Vagina (tissue), 2 donors: ENCODE data around the gene ACTG2. TPM values are rescaled to one million over a fixed set of nuclear protein-coding genes. Genes with fewer than 3 reads are reported as not detected.

Source experiments
- DNase-seq, 2 donors: peaks; one replicate each; pipeline ENCODE4 v3.0.0-alpha.2; 2017; ENCODE audit errors: extremely low spot score in 2 of 2
- H3K27ac ChIP-seq: fragments of 200-600 bp; sonication (generic); one replicate; pipeline ENCODE4 v1.5.1; 2019
- H3K27me3 ChIP-seq: fragments of 200-600 bp; sonication (generic); one replicate; pipeline ENCODE4 v1.5.1; 2019
- H3K36me3 ChIP-seq, 2 donors: fragments of 200-600 bp; sonication (generic); one replicate each; pipeline ENCODE4 v1.5.1; 2017 to 2019
- H3K4me1 ChIP-seq: fragments of 200-600 bp; sonication (generic); one replicate; pipeline ENCODE4 v1.5.1; 2019
- H3K4me3 ChIP-seq, 2 donors: fragments of 200-600 bp; sonication (generic); 1 replicate in 1 of 2; 2 replicates in 1 of 2; pipeline ENCODE4 v1.5.1; 2016 to 2019
- H3K9me3 ChIP-seq: fragments of 200-600 bp; sonication (generic); one replicate; pipeline ENCODE4 v1.5.1; 2019
- POLR2A ChIP-seq, 2 donors: fragments of 450-650 bp; IDR thresholded peaks; one replicate each; pipeline ENCODE4 v1.6.1; 2017; ENCODE audit warnings: antibody characterized with exemption in 2 of 2, mild to moderate bottlenecking in 2 of 2, moderate library complexity in 2 of 2
- POLR2AphosphoS5 ChIP-seq, 2 donors: sonication (generic); formaldehyde crosslinking; IDR thresholded peaks; one replicate each; pipeline ENCODE4 v1.9.0; 2017; ENCODE audit warnings: antibody characterized with exemption in 2 of 2, mild to moderate bottlenecking in 2 of 2, low read depth in 1 of 2; ENCODE audit not compliant: insufficient read depth in 1 of 2
- intact Hi-C: fragments of 100-400 bp; cut with DNase I; formaldehyde crosslinking; loops from one replicate; pipeline ENCODE4 v1.15.1; 2023
- total RNA-seq: library from RNA; depleted of rRNA; stranded (reverse); fragments of >200 nt; gene quantifications from one replicate; pipeline ENCODE4 v1.2.3, GENCODE V29; 2016
- TF ChIP-seq, protein P1 (sequence below), 3 experiments: fragments of 450-650 bp in 2 of 3; fragments of 200-600 bp in 1 of 3; sonication (generic) in 1 of 3; IDR thresholded peaks; one replicate each; pipeline ENCODE4 v1.5.1; 2017 to 2019; ENCODE audit warnings: antibody characterized with exemption in 3 of 3, mild to moderate bottlenecking in 2 of 3, moderate library complexity in 2 of 3

ACTG2 gene
- total RNA-seq, 1 donor from 2014 or later: 413 TPM

- Histone ChIP-seq H3K4me3 (peak overlapping the region; percentile 38 to 44), H3K27ac (peak overlapping the region; percentile 79), H3K36me3 (no peaks in the 10 kb centered on the region), H3K4me1 (peaks cover 7% of the 10 kb centered on the region), H3K9me3 (no peaks in the 10 kb centered on the region), H3K27me3 (no peaks in the 10 kb centered on the region)
- TF ChIP-seq POLR2AphosphoS5 (IDR thresholded peaks at IDR 0.05; ENCODE audit: insufficient read depth in 1 of 2, low read depth in 1 of 2) (no peak), POLR2A (IDR thresholded peaks at IDR 0.05) (no peak)
- TF ChIP-seq, protein P1, sequence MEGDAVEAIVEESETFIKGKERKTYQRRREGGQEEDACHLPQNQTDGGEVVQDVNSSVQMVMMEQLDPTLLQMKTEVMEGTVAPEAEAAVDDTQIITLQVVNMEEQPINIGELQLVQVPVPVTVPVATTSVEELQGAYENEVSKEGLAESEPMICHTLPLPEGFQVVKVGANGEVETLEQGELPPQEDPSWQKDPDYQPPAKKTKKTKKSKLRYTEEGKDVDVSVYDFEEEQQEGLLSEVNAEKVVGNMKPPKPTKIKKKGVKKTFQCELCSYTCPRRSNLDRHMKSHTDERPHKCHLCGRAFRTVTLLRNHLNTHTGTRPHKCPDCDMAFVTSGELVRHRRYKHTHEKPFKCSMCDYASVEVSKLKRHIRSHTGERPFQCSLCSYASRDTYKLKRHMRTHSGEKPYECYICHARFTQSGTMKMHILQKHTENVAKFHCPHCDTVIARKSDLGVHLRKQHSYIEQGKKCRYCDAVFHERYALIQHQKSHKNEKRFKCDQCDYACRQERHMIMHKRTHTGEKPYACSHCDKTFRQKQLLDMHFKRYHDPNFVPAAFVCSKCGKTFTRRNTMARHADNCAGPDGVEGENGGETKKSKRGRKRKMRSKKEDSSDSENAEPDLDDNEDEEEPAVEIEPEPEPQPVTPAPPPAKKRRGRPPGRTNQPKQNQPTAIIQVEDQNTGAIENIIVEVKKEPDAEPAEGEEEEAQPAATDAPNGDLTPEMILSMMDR (IDR thresholded peaks at IDR 0.05): no peak
- intact Hi-C loops: no loop called here
- no peak for DNase-seq
These were observed 3.8 kb downstream of the ACTG2 start for GRCh38 chr2:73896362-73897239.

- Histone ChIP-seq H3K27ac (peak overlapping the region; percentile 79), H3K4me3 (peak overlapping the region; percentile 38 to 44), H3K4me1 (peaks cover 7% of the 10 kb centered on the region), H3K36me3 (no peaks in the 10 kb centered on the region), H3K27me3 (no peaks in the 10 kb centered on the region), H3K9me3 (no peaks in the 10 kb centered on the region)
- intact Hi-C loops: no loop called here
- no peak for DNase-seq
- TF ChIP-seq POLR2A (IDR thresholded peaks at IDR 0.05) (no peak), POLR2AphosphoS5 (IDR thresholded peaks at IDR 0.05; ENCODE audit: insufficient read depth in 1 of 2, low read depth in 1 of 2) (peak in 1 of 2 donors; percentile 25)
- TF ChIP-seq, protein P1 (IDR thresholded peaks at IDR 0.05): no peak
These were observed 4.4 kb downstream of the ACTG2 start for GRCh38 chr2:73897240-73897583.

DNA sequence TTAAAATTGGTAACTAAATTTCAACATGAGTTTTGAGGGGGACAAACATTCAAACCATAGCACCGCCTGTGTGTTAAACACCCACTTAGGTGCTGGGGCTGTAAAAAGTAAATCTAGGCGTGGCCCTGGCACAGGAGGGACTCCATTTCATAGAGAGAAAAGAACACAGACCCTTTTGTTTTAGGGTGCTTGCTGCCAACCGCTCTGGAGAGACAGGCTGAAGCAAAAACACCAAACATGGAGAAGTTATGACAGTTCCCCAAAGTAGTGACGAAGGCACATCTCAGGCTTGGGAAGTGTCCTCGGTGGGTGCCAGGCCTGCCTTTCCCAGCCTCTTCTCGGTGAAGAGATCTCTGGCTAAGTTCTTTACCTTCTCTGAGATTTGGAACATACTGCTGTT, 5.1 kb downstream of the ACTG2 start:
- Histone ChIP-seq H3K27ac (peak overlapping the region; percentile 79), H3K4me3 (peak overlapping the region; percentile 38 to 44), H3K27me3 (no peaks in the 10 kb centered on the region), H3K9me3 (no peaks in the 10 kb centered on the region), H3K4me1 (peaks cover 7% of the 10 kb centered on the region), H3K36me3 (no peaks in the 10 kb centered on the region)
- no peak for DNase-seq
- TF ChIP-seq POLR2A (IDR thresholded peaks at IDR 0.05) (no peak), POLR2AphosphoS5 (IDR thresholded peaks at IDR 0.05; ENCODE audit: insufficient read depth in 1 of 2, low read depth in 1 of 2) (no peak)
- TF ChIP-seq, protein P1 (IDR thresholded peaks at IDR 0.05): no peak
- intact Hi-C loops: no loop called here

- Histone ChIP-seq H3K4me3 (peak overlapping the region in 1 of 2 donors; percentile 10), H3K4me1 (peaks cover 7% of the 10 kb centered on the region), H3K27ac (no peak overlapping the region), H3K36me3 (no peaks in the 10 kb centered on the region), H3K9me3 (no peaks in the 10 kb centered on the region), H3K27me3 (no peaks in the 10 kb centered on the region)
- TF ChIP-seq POLR2AphosphoS5 (IDR thresholded peaks at IDR 0.05; ENCODE audit: insufficient read depth in 1 of 2, low read depth in 1 of 2): peak in 1 of 2 donors; percentile 46
- TF ChIP-seq POLR2A (IDR thresholded peaks at IDR 0.05): no peak
- no peak for DNase-seq
- intact Hi-C loops: no loop called here
These were observed 7.1 kb downstream of the ACTG2 start for GRCh38 chr2:73899801-73900336.

DNA sequence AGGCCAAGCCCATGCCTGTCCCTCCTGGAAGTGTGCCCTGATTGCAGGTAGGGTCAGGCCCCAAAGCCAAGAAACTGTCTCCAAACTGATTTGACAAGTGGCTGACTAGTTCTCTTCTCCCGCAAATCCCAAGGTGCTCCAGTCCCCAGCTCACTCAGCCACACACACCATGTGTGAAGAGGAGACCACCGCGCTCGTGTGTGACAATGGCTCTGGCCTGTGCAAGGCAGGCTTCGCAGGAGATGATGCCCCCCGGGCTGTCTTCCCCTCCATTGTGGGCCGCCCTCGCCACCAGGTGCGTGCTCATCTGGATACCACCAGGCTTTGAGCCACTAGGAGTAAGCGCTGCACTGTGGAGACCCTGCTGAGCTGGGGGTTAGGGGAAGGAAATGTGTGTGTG, 8.3 kb downstream of the ACTG2 start:
- Histone ChIP-seq H3K36me3 (no peaks in the 10 kb centered on the region), H3K4me1 (peaks cover 7% of the 10 kb centered on the region), H3K27me3 (no peaks in the 10 kb centered on the region), H3K27ac (no peak overlapping the region), H3K4me3 (no peak overlapping the region), H3K9me3 (no peaks in the 10 kb centered on the region)
- intact Hi-C loops: no loop called here
- no peak for DNase-seq
- no peak for TF ChIP-seq POLR2A (IDR thresholded peaks at IDR 0.05)
- TF ChIP-seq POLR2AphosphoS5 (IDR thresholded peaks at IDR 0.05; ENCODE audit: insufficient read depth in 1 of 2, low read depth in 1 of 2): peak in 1 of 2 donors; percentile 59

DNA sequence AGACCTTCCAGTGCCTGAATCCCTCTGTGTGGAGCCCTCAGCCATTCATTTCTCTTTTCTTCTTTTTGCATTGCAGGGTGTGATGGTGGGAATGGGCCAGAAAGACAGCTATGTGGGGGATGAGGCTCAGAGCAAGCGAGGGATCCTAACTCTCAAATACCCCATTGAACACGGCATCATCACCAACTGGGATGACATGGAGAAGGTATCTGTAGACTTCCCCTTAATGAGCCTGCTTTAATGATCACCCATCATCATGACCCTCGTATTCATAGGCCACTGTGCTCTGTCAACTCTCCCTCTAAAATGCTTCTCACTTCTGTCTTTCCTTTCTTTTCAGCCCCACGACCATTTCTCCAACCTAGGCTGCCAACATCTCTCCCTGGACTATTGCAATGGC, 9.5 kb downstream of the ACTG2 start:
- Histone ChIP-seq H3K27ac (no peak overlapping the region), H3K4me3 (no peak overlapping the region)
- TF ChIP-seq POLR2AphosphoS5 (IDR thresholded peaks at IDR 0.05; ENCODE audit: insufficient read depth in 1 of 2, low read depth in 1 of 2): no peak
- TF ChIP-seq, protein P1 (IDR thresholded peaks at IDR 0.05): no peak

More for the DNA sequence above, 9.5 kb downstream of the ACTG2 start:
- Histone ChIP-seq H3K9me3 (no peaks in the 10 kb centered on the region), H3K4me1 (no peaks in the 10 kb centered on the region), H3K36me3 (no peaks in the 10 kb centered on the region), H3K27me3 (no peaks in the 10 kb centered on the region)
- intact Hi-C loops: no loop called here
- DNase-seq: no peak
